Smooth muscle cell of the brain vasculature (primary cell): ENCODE results near the gene HDAC4.

ENCODE experiments used
- DNase-seq: peaks from one replicate; pipeline ENCODE4 v3.0.0-alpha.2; 2012; ENCODE audit warnings: low read depth, low spot score

HDAC4 gene

GRCh38 chr2:239397931-239398471, 2.8 kb downstream of the HDAC4 start:
- DNase-seq = no peak

- no peak for DNase-seq
Observed at GRCh38 chr2:239396881-239397681, 3.7 kb downstream of the HDAC4 start.

GRCh38 chr2:239395524-239395923, 5.3 kb downstream of the HDAC4 start:
- DNase-seq = no peak

GRCh38 chr2:239394978-239395377, 5.8 kb downstream of the HDAC4 start:
- DNase-seq = no peak

- no peak for DNase-seq
Observed at GRCh38 chr2:239394346-239394945, 6.4 kb downstream of the HDAC4 start.

GRCh38 chr2:239393941-239394340, 6.9 kb downstream of the HDAC4 start:
- DNase-seq = no peak

GRCh38 chr2:239393388-239393940, 7.4 kb downstream of the HDAC4 start:
- no peak for DNase-seq

GRCh38 chr2:239392688-239393387, 8.0 kb downstream of the HDAC4 start:
- no peak for DNase-seq

GRCh38 chr2:239392072-239392357, 8.8 kb downstream of the HDAC4 start:
- DNase-seq = no peak

GRCh38 chr2:239391286-239392071, 9.3 kb downstream of the HDAC4 start:
- no peak for DNase-seq

GRCh38 chr2:239390546-239391285, 10.1 kb downstream of the HDAC4 start:
- DNase-seq = no peak

- DNase-seq = no peak
Observed at GRCh38 chr2:239389414-239390329, 11.1 kb downstream of the HDAC4 start.

- no peak for DNase-seq
Observed at GRCh38 chr2:239388236-239389151, 12.3 kb downstream of the HDAC4 start.

- DNase-seq = no peak
Observed at GRCh38 chr2:239387811-239388210, 13.0 kb downstream of the HDAC4 start.

GRCh38 chr2:239386872-239387445, 13.9 kb downstream of the HDAC4 start:
- no peak for DNase-seq

- DNase-seq = no peak
Observed at GRCh38 chr2:239386001-239386670, 14.7 kb downstream of the HDAC4 start.

GRCh38 chr2:239385096-239386000, 15.5 kb downstream of the HDAC4 start:
- no peak for DNase-seq
